Occipital lobe (tissue), 2 donors: ENCODE data around the gene LNPEP. TPM values are rescaled to one million over a fixed set of nuclear protein-coding genes. Genes with fewer than 3 reads are reported as not detected.

Experiments used
- DNase-seq: peaks from one replicate; lab custom pipeline; 2025; lab: John Stamatoyannopoulos, UW
- total RNA-seq: library from RNA; depleted of rRNA; stranded (reverse); fragments of >200 nt; gene quantifications from one replicate; pipeline ENCODE4 v1.2.3, GENCODE V29; 2014

LNPEP gene
- total RNA-seq, 1 donor from 2014 or later: 70.7 TPM

DNA sequence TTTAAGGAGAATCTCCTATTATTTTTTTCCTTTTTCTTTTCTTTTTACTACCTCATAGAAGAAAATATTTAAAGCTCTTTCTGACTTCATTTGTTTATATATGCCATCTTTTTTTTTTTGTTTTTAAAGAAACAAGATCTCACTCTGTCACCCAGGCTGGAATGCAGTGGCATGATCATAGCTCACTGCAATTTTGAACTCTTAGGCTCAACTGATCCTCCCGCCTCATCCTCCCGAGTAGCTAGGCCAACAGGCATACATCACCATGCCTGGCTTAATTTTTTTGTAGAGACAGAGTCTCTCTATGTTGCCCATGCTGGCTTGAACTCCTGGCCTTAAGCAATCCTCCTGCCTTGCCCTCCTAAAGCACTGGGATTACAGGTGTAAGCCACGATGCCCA is 59.5 kb downstream of the LNPEP start:
- DNase-seq: no peak

DNA sequence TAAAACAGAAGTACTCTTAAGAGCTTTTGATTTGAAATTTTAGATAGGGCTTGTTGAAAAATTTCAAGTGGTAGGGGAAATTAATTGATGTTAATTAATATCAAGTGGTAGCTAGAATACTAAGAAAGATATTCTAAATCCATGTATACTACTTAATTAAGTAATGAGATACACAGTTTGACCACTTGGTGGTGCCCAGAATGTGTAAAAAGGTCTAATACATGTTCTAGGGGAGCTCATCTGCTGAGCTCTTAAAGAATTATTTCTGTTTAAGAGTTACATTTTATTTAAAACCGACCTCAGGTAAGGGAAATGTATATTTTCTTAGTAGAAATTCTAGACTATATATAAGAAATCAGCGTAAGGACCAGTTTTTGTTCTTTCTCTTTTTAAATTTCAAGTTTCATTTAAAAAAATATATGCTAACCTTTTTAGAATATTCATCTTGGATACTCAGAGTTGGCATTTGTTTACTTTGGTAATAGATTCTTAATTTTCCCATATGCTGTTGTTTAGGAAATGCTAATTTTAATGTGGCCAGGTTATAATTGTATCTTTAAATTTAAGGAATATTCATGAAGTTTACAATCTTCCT is 61.5 kb downstream of the LNPEP start:
- no peak for DNase-seq

DNA sequence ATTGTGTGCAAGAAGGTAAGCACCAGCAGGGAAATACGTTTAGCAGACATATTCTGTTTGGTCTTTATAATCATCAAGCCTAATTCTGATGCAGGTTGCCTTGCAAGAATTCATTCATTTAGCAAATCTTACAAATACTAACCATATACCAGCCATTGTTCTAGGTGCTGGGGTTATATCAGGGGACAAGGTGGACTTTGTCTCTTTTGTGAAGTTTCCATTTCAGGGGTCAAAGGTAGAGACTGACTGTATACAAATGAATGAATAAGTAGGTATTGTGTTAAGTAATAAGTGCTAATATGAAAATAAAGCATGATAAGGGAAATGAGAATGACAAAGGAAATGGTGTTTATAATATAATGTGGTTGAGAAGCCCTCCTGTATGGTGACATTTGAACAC is 64.0 kb downstream of the LNPEP start:
- DNase-seq: no peak

DNA sequence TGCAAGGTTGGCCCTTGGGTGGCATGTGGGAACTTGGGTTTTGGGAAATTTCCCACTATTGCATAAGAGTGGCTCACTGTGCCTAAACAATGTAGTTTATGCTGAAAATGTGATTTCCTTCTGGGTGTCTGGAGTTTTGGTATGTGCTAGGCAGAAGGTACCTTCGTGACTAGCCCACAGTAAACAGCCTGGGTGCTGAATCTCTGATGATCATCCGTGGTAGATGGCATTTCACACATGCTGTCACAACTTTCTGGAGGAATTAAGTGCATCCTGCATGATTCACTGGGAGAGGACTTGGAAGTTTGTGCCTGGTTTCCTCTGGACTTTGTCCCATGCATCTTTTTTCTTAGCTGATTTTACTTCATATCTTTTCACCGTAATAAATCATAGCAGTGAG is 64.5 kb downstream of the LNPEP start:
- no peak for DNase-seq

DNA sequence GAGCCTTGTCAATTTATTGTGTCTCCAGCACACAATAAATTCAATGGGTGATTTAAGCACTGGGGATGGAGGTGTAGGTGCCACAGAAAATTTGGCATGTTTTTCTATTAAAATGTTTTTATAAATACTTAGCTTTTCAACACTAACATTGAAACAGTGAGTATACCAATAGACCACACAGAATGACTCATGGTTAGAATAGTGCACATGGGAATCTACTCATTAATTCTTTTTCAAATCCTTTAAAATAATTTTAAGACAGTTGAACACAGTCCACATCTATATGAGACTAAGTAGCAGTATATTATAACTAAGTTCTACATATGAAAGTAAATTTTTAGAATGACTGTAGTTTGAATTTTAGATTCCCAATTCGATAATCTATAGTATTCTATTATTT is 67.1 kb downstream of the LNPEP start:
- no peak for DNase-seq

DNA sequence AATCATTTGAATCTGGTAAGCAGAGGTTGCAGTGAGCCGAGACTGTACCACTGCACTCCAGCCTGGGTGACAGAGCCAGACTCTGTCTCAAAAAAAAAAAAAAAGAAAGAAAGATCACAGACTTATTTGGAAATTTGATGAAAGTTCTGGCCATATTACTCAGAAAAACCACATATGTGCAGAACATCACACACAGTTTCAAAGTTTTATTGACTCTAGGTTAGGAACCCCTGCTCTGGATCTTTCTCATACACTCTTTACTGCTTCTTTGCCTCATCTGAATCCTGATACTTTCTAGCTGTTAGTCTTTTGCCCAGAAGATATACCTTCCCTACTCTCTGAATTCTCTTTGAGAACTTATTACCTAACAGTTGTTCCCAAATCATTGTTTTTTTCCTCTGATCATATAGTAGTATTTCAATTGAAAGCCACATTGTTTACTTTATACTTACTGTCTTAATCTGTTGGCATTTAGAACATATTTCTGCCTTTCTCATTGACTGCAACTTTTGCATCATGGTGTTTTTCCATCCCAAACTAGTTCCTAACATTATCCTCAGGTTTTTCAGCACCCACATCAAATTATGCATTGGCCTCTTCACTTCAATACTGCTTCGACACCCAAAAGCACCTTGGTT is 68.7 kb downstream of the LNPEP start:
- DNase-seq: no peak

DNA sequence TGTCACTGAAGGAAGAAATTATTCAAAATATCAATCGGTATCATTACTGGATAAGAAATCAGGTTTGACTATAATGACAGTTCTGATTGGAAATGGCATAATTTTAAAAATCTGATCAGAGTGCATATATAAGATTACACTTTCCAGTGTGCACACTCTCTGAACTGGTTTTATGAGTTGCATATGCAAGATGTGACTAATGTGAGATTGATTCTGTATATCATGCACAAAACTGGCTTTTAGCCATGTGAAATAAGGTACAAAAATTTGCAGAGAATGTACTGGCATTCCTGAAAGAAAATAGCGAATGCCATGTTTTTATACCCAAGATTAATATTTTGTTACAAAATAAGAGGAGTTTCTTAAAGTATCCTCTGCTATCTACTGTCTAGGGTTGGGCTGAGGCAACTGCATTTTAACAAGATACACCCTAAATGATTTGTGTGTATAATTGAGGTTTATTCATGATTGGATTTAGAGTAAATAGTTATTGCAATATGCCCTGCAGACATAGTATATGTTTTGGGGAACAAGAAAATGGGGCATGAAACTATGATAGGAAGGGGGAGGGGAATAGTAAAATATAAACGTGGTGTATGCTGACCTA is 70.7 kb downstream of the LNPEP start:
- no peak for DNase-seq

DNA sequence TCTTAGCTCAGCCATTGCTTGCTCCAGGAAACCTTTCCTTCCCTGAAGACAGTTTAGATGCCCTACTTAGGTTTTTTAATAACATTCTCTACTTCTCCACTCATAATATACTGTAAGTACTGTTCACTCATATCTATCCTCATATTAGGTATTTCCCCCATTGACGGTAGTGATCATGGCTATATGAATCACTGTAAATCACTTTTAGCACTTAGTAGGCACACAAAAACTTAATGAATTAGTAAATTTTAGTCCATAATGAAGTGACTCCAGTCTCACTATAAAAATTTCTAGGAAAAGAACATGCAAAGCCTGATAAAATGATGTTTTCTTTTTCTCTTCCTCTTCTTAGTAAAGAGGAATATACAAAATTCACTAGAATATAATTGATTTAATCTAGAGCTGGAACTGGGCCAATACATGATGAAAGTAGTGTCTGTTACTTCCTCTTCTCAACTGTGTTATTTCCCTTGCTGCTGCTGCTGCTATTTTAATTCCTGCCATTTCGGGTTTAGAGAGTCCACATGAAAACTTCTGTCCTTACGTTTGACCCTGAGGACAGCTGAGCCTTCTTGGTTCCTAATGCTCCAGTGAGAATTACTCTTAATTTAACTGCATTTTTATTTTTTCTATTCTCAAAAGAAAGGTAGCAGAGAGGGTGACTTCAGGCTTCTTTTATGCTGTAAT is 73.5 kb downstream of the LNPEP start:
- DNase-seq: no peak

DNA sequence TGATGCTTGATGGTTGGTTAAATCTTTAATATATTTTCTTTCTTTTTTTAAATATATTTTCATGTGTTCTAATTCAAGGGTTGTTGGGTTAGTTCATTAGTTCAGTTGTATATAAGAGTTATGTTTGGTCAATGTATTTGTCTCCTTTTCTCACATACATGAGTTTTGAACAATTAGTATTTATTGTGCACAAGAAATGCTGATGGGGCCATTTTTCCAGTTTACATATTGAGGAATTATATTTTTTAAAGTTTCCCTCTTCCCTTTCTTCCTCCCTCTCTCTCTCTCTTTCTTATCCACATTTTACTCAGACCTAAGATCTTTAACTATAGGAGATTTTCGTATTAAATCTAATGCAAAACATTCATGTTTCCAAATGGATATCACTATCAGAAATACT is 74.0 kb downstream of the LNPEP start:
- DNase-seq: no peak

DNA sequence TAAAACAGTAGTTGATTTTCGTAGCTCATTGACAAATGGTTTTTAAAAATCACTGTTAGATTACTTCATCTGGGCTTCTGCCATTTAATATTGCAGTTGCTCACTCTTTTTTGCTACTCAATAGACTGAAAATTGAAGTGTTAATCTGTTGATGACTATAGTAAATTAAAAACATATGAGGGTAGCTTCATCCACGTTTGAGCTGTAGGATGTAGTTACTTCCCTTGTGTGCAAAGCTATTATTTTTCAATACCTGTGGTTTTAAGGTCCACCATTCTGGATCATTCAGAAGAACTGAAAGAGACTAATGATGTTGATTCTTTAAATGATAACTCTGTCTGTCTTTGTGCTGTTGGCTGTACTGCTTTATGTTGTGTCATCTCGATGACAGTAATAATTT is 74.7 kb downstream of the LNPEP start:
- DNase-seq: no peak

DNA sequence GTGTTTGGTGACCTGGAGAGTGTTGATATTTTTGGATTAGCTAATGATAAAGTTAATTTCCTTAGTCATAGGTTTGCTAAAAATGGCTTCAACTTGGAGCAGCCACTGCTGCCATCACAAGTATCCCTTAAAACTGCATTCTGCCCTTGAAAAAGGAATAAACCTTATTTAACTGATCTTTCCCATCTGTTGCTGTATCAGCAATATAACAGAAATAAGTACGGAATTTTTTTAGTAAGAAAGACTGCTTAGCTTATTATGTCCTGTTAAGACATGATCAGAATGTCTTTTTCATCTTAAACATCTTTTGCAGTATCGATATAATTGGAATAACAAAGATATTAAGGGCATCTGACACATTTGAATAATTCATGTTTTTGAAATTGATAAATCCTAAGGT is 75.7 kb downstream of the LNPEP start:
- DNase-seq: no peak

DNA sequence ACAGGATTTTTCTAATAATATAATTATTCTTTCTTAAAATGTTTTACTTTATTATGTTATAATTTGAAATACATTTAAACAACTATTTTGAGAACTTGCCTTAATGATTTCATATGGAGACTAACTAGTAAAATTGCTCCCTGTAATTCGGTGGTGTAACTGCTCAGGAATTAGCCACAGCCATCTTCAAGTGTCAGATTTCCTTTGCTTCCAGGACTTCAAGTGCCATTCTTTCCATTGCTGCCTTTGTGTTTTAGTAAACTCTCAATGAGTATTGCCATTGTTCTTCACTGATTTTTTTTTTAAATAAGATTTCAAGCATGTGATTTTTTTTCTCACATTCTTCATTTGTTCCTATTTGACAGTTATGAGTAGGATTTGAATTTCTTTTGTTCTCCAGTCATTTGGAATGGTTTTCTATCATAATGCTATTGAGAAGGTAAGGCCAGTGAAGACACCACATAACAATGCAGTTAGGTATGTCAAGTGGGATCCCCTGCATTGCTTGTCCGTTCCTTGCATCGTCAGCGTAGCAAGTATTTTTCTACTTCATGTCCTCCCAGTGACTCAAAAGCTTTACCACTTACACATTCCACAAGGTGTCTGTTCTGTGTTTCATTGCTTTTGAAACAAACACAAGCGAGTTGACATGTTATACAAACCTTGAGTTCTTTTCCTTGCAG is 83.7 kb downstream of the LNPEP start:
- DNase-seq: no peak

DNA sequence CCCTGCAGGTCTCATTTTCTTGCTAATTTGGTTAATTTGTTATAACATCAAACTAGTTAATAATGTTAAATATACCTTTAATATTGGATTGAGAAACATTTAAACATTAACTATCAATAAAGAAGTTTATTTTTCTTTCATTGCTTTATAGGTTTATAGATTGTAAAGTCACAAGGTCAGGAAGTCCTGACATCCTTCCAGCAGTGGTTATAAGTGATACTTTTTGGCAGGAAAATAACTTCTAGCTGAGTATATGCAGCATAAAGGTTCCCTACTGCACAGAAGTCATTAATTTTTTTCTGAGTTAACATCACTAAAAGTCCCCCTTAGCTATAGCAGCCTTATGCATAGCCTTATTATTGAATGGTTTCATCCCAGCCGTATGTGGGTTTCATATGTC is 85.5 kb downstream of the LNPEP start:
- no peak for DNase-seq

DNA sequence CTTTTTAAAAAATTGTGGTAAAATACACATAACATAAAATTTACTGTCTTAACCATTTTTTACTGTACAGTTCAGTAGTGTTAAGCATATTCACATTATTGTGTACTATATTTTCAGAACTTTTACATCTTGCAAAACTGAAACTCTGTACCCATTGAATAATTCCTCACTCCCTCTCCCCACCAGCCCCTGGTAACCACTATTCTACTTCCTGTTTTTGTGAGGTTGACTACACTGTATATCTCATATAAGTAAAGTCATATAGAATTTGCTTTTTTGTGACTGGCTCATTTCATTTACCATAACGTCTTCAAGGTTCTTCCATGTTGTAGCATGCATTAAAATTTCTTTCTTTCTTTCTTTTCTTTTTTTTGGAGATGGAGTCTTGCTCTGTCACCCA is 87.0 kb downstream of the LNPEP start:
- DNase-seq: no peak

DNA sequence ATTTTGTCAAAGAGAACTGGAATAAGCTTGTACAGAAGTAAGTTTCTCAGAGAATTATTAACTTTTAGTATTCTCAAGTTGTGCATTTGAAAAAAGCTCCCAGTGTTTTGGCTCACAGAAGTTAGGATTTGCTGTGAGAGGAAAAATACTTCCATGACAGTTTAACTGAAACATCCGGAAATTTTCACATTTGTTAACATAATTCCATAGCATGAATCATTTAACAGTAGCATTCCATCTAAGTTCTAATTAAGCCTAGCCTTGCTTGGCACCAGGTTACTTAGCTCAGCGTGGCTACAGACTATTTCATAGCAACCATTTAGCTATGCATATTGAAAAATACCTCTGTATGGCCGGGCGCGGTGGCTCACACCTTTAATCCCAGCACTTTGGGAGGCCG is 90.8 kb downstream of the LNPEP start:
- DNase-seq: no peak

DNA sequence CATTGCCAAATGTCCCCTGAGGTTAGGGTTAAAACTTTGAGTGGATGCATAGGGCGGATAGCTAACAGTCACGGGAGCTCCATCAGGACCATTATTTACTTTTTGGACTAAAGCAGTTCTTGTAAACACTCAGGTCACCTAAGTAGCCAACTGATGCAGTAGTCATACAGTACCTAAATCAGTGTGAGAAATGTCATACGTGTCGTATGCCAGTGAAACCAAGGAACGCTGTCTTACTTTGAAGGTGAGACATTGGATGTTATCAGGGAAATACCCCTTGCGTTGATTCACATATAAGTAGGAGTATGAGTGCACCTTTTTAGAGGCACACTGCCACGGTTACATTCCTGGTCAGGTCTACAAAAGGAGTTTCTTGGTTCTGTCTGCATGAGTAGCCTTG is 101.9 kb downstream of the LNPEP start:
- no peak for DNase-seq

DNA sequence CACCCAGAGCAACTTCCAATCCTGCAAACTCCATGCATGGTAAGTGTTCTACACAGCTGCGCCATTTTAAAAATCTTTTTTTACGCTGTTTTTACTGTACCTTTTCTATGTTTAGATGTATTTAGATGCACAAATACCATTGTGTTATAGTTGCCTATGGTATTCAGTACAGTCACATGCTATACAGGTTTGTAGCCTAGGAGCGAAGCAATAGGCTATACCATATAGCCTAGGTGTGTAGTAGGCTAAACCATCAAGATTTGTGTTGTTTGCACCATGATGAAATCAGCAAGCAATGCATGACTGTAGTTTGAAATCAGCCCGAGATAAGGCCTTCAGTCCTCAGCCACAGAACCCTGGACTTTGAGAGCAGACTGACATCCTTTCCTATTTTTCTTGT is 105.4 kb downstream of the LNPEP start:
- DNase-seq: no peak

DNA sequence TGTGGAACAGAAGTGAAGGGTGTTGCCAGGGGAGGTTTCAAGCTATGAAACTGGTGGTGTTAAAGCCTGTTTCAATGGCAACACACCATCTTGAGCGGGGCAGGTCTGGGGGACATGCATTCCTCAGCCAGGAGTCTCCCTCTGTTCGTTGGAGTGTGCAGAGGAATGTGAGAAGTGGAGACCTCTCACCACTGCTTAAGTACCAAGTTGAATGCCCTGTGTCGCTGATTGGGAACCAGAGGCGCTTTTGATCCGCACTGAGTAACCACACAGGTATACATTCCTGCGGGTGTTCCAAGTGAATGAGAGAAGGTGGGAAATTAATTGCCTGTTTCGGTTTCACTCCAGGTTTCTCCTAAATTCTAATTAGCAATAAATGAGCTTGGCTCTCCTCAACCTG is 107.1 kb downstream of the LNPEP start:
- no peak for DNase-seq

DNA sequence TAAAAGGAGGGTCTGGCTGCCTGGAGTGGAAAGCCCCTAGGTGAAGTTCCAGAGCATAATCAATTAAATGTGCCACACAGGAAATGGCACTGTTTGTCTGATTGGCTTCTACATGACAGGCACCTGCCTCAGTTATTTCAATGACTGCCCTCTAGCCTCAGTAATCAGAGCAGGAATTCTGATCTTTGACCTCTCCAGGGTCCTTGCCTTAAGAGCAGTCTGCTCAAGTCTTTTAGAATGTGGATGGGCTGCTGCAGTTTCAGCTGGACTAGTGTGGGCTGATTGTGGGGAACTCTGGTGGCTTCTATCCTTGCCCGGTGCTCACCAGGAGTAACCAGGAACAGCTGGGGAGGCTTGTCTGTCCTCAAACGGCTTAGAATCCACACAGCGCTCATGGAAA is 107.6 kb downstream of the LNPEP start:
- DNase-seq: no peak

DNA sequence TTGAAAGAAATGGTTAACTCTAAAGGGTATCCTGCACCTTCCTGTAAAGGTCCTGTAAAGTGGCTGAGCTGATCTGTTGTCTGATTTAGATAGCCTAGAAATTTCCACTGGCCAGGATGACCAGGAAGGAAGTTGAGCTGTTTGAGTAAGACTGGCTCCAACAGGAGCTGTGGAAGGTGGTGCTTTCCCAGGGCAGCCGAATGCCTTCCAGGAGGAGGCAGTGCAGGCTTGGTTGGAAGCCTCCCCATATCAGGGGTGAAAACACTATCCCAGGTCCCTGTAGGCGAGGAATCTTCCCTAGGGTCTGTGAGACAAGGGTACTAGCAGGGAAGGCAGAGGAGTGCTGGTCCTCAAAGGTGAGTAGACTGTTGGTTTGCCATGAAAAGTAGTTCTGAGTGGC is 108.2 kb downstream of the LNPEP start:
- DNase-seq: no peak

DNA sequence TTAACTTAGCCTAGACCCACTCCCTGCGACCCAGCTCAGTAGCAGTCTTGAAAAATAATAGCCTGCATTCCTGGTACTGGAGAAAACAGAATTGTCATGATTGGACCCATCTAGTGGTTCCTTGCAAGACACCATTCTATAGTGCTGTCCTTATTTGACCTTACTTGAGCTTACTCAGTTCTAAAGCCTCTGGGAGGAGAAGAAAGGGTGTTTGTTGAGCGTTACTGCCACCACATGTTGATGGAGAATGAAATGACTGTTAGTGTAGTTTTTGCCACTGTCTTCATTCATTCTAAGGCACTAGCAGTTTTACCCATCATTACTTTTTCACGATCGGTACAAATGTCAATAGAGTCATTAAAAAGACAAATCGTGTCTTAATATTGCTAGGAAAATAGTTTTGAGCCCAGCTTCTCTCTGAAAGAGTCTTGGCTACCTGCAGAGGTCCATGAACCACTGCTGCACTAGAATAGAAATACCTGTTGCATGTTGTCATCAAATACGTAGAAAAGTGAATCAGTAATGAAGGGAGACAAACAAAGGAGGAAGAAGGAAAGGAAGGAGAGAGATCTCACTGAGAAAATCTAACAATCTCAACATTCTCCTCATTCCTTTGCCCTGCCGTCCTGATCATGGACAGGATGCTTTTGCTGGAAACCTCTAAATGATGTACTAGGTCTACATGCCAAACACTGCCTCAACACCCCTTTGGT is 110.5 kb downstream of the LNPEP start:
- DNase-seq: no peak

DNA sequence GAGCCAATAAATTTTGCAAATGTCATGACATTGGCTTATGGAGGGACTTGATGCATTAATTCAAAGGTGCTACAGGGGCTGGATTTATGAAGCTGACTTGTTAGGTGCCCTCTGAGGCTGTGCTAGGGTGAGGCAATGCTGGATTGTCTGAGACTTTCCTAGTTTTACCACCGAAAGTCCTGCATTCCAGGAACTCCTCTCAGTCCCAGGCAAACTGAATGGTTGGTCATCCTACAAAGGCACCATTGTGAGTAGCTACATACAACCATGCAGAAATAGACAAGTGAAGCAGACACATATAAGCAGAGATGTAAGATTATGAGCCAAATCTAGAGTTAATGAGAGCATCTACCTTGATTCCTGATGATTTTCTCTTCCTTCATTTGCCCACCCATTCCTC is 111.2 kb downstream of the LNPEP start:
- DNase-seq: no peak
